CD4-positive, alpha-beta T cell (primary cell): Measurements from ENCODE around the gene CSNK2B. TPM values are rescaled to one million over a fixed set of nuclear protein-coding genes. Genes with fewer than 3 reads are reported as not detected.
A peak's percentile ranks its signal among the peaks of the same experiment; 100 is the strongest.

Experiments
- ATAC-seq: fragments of 200-7000 bp; cut with Tn5 transposase; one replicate; pipeline ENCODE4 v1.10.0; 2022; ENCODE audit warnings: mild to moderate bottlenecking; ENCODE audit not compliant: poor library complexity
- CTCF ChIA-PET: fragments of 350-600 bp; sonication (Branson Sonifier 250); formaldehyde crosslinking; loops from one replicate; lab custom pipeline; 2021; ENCODE audit warnings: antibody characterized with exemption, inconsistent platforms; lab: Charles Lee
- POLR2A ChIA-PET: fragments of 350-600 bp; sonication (Branson Sonifier 250); formaldehyde crosslinking; loops from one replicate; lab custom pipeline; 2021; ENCODE audit warnings: antibody characterized with exemption, inconsistent platforms; lab: Charles Lee
- DNase-seq, 14 experiments: peaks; one replicate each; pipeline ENCODE4 v3.0.0-alpha.2; 2013 to 2020; ENCODE audit warnings: mixed read lengths in 2 of 14
- H3K27ac ChIP-seq, 2 donors: one replicate each; pipeline versions ENCODE4 v1.5.1 to v1.7.0; 2013; ENCODE audit warnings: low read length in 2 of 2, low read depth in 1 of 2, mild to moderate bottlenecking in 1 of 2
- H3K27me3 ChIP-seq, 2 experiments: 1 replicate in 1 of 2; 2 replicates in 1 of 2; pipeline versions ENCODE4 v1.6.1 to v1.7.0; 2013; ENCODE audit warnings: low read length in 2 of 2, control low read depth in 1 of 2, mild to moderate bottlenecking in 1 of 2, moderate library complexity in 1 of 2; ENCODE audit not compliant: insufficient read depth in 2 of 2, control insufficient read depth in 1 of 2
- H3K36me3 ChIP-seq: one replicate; pipeline ENCODE4 v1.6.1; 2013; ENCODE audit warnings: low read length, control low read depth; ENCODE audit not compliant: insufficient read depth
- H3K4me1 ChIP-seq: one replicate; pipeline ENCODE4 v1.6.1; 2013; ENCODE audit warnings: low read length, control low read depth; ENCODE audit not compliant: insufficient read depth
- H3K4me3 ChIP-seq: one replicate; pipeline ENCODE4 v1.5.1; 2013; ENCODE audit warnings: mild to moderate bottlenecking, low read length, moderate library complexity
- H3K9me3 ChIP-seq, 2 experiments: 1 replicate in 1 of 2; 2 replicates in 1 of 2; pipeline versions ENCODE4 v1.6.1 to v1.7.0; 2013; ENCODE audit warnings: low read length in 2 of 2, mild to moderate bottlenecking in 2 of 2, control low read depth in 1 of 2, moderate library complexity in 1 of 2; ENCODE audit not compliant: control insufficient read depth in 1 of 2, insufficient read depth in 1 of 2
- H3K27ac Mint-ChIP-seq: one replicate; pipeline ENCODE4 v1.8.0; 2020; ENCODE audit warnings: mixed read lengths
- H3K27me3 Mint-ChIP-seq: one replicate; pipeline ENCODE4 v1.8.0; 2021; ENCODE audit warnings: mixed read lengths
- H3K36me3 Mint-ChIP-seq: one replicate; pipeline ENCODE4 v1.8.0; 2021; ENCODE audit warnings: low read depth, mixed read lengths
- H3K4me1 Mint-ChIP-seq: one replicate; pipeline ENCODE4 v1.8.0; 2021; ENCODE audit warnings: low read depth, mixed read lengths
- H3K4me3 Mint-ChIP-seq: one replicate; pipeline ENCODE4 v1.8.0; 2020; ENCODE audit warnings: mild to moderate bottlenecking, mixed read lengths
- H3K9me3 Mint-ChIP-seq: one replicate; pipeline ENCODE4 v1.8.0; 2020; ENCODE audit warnings: mixed read lengths
- intact Hi-C, 2 experiments: fragments of 100-400 bp; cut with DNase I in 1 of 2; cut with micrococcal nuclease in 1 of 2; formaldehyde crosslinking; loops; one replicate each; pipeline versions ENCODE4 v1.15.1 to v1.9.0; 2023 to 2025; cut with DNase I, micrococcal nuclease
- total RNA-seq, 174 experiments: library from RNA in 2 of 174; stranded (reverse) in 2 of 174; gene quantifications; one replicate each; pipeline ENCODE4 v1.2.3 and lab custom pipeline; 2021 to 2026
- TF ChIP-seq, protein P1 (sequence below): fragments of 200-600 bp; IDR thresholded peaks from one replicate; pipeline ENCODE4 v1.8.0; 2022; ENCODE audit warnings: antibody characterized with exemption, mild to moderate bottlenecking

Gene CSNK2B
- total RNA-seq, 2 experiments from 2014 or later = 88.0 to 92.6 TPM

DNA sequence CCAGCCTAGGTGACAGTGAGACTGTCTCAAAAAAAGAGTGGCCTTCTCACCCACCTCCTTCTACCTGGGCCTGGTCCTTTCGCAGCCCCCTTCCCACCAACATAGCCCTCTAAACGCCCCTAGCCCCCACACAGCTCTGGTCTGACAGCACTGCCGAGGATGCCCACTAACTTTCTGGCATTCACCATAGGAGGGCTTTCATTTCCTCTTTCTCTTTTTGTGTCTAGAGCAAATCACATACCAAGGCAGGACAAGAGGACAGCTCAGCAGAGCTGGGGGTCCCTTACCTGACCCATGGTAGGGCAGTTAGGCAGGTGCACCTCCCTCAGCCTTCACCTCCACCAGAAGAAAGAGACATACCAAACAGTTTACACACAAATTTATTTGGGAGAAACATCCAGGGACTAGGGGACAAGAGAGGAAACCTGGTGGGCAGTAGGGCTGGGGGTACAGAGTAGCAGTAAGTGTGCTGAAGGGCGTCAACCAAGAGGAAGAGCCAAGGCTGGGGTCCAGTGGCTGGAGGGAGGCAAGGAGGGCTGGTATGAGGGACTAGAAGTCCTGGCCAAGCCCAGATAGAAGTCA is 10.5 kb downstream of the CSNK2B start:
- Histone ChIP-seq H3K4me1 (peaks cover 15% of the 10 kb centered on the region), H3K9me3 (no peaks in the 10 kb centered on the region), H3K27ac (no peak overlapping the region), H3K36me3 (peaks cover 19% of the 10 kb centered on the region), H3K27me3 (no peaks in the 10 kb centered on the region), H3K4me3 (no peak overlapping the region)
- TF ChIP-seq, protein P1, sequence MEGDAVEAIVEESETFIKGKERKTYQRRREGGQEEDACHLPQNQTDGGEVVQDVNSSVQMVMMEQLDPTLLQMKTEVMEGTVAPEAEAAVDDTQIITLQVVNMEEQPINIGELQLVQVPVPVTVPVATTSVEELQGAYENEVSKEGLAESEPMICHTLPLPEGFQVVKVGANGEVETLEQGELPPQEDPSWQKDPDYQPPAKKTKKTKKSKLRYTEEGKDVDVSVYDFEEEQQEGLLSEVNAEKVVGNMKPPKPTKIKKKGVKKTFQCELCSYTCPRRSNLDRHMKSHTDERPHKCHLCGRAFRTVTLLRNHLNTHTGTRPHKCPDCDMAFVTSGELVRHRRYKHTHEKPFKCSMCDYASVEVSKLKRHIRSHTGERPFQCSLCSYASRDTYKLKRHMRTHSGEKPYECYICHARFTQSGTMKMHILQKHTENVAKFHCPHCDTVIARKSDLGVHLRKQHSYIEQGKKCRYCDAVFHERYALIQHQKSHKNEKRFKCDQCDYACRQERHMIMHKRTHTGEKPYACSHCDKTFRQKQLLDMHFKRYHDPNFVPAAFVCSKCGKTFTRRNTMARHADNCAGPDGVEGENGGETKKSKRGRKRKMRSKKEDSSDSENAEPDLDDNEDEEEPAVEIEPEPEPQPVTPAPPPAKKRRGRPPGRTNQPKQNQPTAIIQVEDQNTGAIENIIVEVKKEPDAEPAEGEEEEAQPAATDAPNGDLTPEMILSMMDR = no peak
- intact Hi-C loops = no loop called here
- H3K9me3 Mint-ChIP-seq = no peaks in the 10 kb centered on the region
- ChIA-PET CTCF (no interaction called here), POLR2A (no interaction called here)
- H3K27ac Mint-ChIP-seq = no peak overlapping the region
- H3K27me3 Mint-ChIP-seq = no peaks in the 10 kb centered on the region
- peaks cover 16% of the 10 kb centered on the region for H3K4me1 Mint-ChIP-seq
- DNase-seq = no peak
- ATAC-seq = no peak
- H3K36me3 Mint-ChIP-seq = peaks cover 37% of the 10 kb centered on the region
- H3K4me3 Mint-ChIP-seq = no peak overlapping the region

DNA sequence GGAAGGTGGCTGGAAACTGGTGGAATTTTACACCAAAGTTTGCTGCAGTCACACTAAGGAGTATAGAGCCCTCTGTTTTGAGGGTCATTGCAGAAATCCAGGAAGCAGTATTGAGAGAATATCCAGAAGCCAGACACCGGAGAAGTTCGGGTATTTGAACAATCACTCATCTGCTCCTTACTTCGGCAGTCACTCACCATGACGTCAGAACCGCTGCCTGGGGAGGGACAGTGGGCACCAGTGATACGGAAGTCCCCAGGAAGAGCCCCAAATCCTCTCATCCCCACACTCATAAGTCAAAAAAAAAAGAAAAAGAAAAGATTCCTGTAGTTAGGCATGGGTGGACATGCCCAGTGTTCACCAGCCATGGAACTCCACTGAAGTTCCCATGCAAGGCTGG is 11.0 kb downstream of the CSNK2B start:
- POLR2A ChIA-PET = no interaction called here
- H3K9me3 Mint-ChIP-seq = no peaks in the 10 kb centered on the region
- peaks cover 14% of the 10 kb centered on the region for H3K36me3 ChIP-seq
- DNase-seq (no peak), ATAC-seq (no peak)
- H3K9me3 ChIP-seq = no peaks in the 10 kb centered on the region
- intact Hi-C loops = no loop called here
- H3K4me3 Mint-ChIP-seq = no peak overlapping the region
- TF ChIP-seq, protein P1 = no peak
- no peaks in the 10 kb centered on the region for H3K27me3 ChIP-seq
- peaks cover 19% of the 10 kb centered on the region for H3K4me1 ChIP-seq
- no peak overlapping the region for H3K27ac ChIP-seq
- no peak overlapping the region for H3K4me3 ChIP-seq
- peaks cover 19% of the 10 kb centered on the region for H3K4me1 Mint-ChIP-seq
- CTCF ChIA-PET = no interaction called here
- no peaks in the 10 kb centered on the region for H3K27me3 Mint-ChIP-seq
- H3K27ac Mint-ChIP-seq = no peak overlapping the region
- peaks cover 32% of the 10 kb centered on the region for H3K36me3 Mint-ChIP-seq

DNA sequence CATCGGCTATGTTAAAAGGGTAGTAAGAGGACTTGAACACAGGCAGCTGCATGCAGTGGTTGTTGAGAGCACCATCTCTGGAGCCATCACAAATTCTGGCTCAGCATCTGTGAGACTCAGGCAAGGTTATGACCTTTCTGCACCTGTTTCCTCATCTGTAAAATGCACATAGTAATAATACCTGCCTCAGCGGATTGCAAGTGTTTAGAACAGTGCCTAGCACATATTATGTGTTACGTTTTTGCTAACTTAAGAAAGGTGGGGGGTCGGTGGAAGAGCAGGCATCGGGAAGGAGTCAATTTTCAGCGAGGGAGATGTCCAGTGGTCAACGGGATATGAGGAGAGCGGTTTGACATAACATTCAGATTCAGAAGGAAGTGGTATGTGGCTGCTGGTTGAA is 12.1 kb downstream of the CSNK2B start:
- intact Hi-C loops = no loop called here
- Histone ChIP-seq H3K9me3 (no peaks in the 10 kb centered on the region), H3K27me3 (no peaks in the 10 kb centered on the region), H3K36me3 (peaks cover 4% of the 10 kb centered on the region), H3K4me3 (no peak overlapping the region), H3K4me1 (peaks cover 21% of the 10 kb centered on the region), H3K27ac (no peak overlapping the region)
- ChIA-PET CTCF (interaction anchor here (0.8 kb wide), 1 partner anchor 92 kb away, joined by 3 read pairs; no protein-coding TSS in a partner anchor), POLR2A (interaction anchor here (1.7 kb wide), 1 partner anchor 13 kb away, joined by 5 read pairs; the partner anchor contains the start of gene GPANK1)
- H3K27me3 Mint-ChIP-seq = no peaks in the 10 kb centered on the region
- H3K36me3 Mint-ChIP-seq = peaks cover 22% of the 10 kb centered on the region
- no peak for DNase-seq
- TF ChIP-seq, protein P1 = no peak
- no peak overlapping the region for H3K27ac Mint-ChIP-seq
- no peaks in the 10 kb centered on the region for H3K9me3 Mint-ChIP-seq
- ATAC-seq = no peak
- H3K4me1 Mint-ChIP-seq = peaks cover 19% of the 10 kb centered on the region
- H3K4me3 Mint-ChIP-seq = peak overlapping the region; percentile 49
